ENCODE measurements around the gene CRMP1.

The CRMP1 gene

GRCh38 chr4:5890063-5890727 lies 2.7 kb downstream of the CRMP1 start:
- FAIRE-seq, result no peak
- peak; percentile 93 for DNase-seq (ENCODE audit: insufficient read length, low spot score)
- TF ChIP-seq CTCF (IDR thresholded peaks at IDR 0.05; ENCODE audit: insufficient read depth, missing control alignments), result no peak

GRCh38 chr4:5889002-5889696 lies 3.7 kb downstream of the CRMP1 start:
- no peak for TF ChIP-seq CTCF (IDR thresholded peaks at IDR 0.05; ENCODE audit: insufficient read depth, missing control alignments)
- FAIRE-seq (no peak), DNase-seq (ENCODE audit: insufficient read length, low spot score) (no peak)

GRCh38 chr4:5888222-5889001 lies 4.5 kb downstream of the CRMP1 start:
- TF ChIP-seq CTCF (IDR thresholded peaks at IDR 0.05; ENCODE audit: insufficient read depth, missing control alignments), result no peak
- DNase-seq (ENCODE audit: insufficient read length, low spot score) (peak; percentile 61), FAIRE-seq (no peak)

GRCh38 chr4:5887361-5888221 lies 5.3 kb downstream of the CRMP1 start:
- no peak for DNase-seq (ENCODE audit: insufficient read length, low spot score)

GRCh38 chr4:5887011-5887360 lies 5.9 kb downstream of the CRMP1 start:
- TF ChIP-seq CTCF (IDR thresholded peaks at IDR 0.05; ENCODE audit: insufficient read depth, missing control alignments), result no peak
- DNase-seq (ENCODE audit: insufficient read length, low spot score), result no peak
- FAIRE-seq, result no peak

More at GRCh38 chr4:5887361-5888221, 5.3 kb downstream of the CRMP1 start:
- FAIRE-seq, result no peak
- no peak for TF ChIP-seq CTCF (IDR thresholded peaks at IDR 0.05; ENCODE audit: insufficient read depth, missing control alignments)

- DNase-seq (ENCODE audit: insufficient read length, low spot score), result no peak
- FAIRE-seq, result no peak
- no peak for TF ChIP-seq CTCF (IDR thresholded peaks at IDR 0.05; ENCODE audit: insufficient read depth, missing control alignments)
These were observed 7.2 kb downstream of the CRMP1 start for GRCh38 chr4:5885733-5886132.

All from D721Med (cell line).